ENCODE measurements around the gene MOV10L1.
A peak's percentile ranks its signal among the peaks of the same experiment; 100 is the strongest.

Gene MOV10L1

GRCh38 chr22:50048061-50048765, 41.6 kb upstream of the MOV10L1 start:
- no peak overlapping the region for H2AFZ ChIP-seq (ENCODE audit: low read length)
- DNase-seq (ENCODE audit: low spot score), result no peak
- H2BK5ac ChIP-seq (ENCODE audit: low read length), result no peak overlapping the region
- no peak overlapping the region for H3K14ac ChIP-seq (ENCODE audit: low read length)
- no peak overlapping the region for H3K23ac ChIP-seq (ENCODE audit: low read depth, low read length, poor library complexity)
- H3K27me3 ChIP-seq (ENCODE audit: control insufficient read depth in 3 of 3, insufficient read depth in 3 of 3, low read depth in 1 of 3, low read length in 3 of 3), result peaks cover 0 to 8% (median 0%) of the 10 kb centered on the region in 3 experiments
- no peak overlapping the region for H4K8ac ChIP-seq (ENCODE audit: low read depth, low read length)
- H2BK120ac ChIP-seq (ENCODE audit: low read depth, low read length), result no peak overlapping the region
- no peak overlapping the region for H2AK5ac ChIP-seq (ENCODE audit: low read depth, low read length)
- H3K4ac ChIP-seq (ENCODE audit: low read length), result no peak overlapping the region
- H3K27ac ChIP-seq (replicated peaks; ENCODE audit: low read length), result no peak overlapping the region
- H3K4me3 ChIP-seq (ENCODE audit: low read length in 2 of 2), result no peak overlapping the region
- no peaks in the 10 kb centered on the region for H3K36me3 ChIP-seq (replicated peaks in 1 of 2; ENCODE audit: control insufficient read depth in 2 of 2, insufficient read depth in 2 of 2, low read length in 2 of 2)
- no peak overlapping the region for H3K4me2 ChIP-seq (ENCODE audit: insufficient read depth, low read length, poor library complexity, severe bottlenecking)
- H4K91ac ChIP-seq (ENCODE audit: low read depth, low read length, poor library complexity), result no peak overlapping the region
- peaks cover 4% of the 10 kb centered on the region for H3K79me1 ChIP-seq (ENCODE audit: low read depth, low read length)
- peak overlapping the region; percentile 76 for H3K18ac ChIP-seq (ENCODE audit: low read length)
- H3K4me1 ChIP-seq (ENCODE audit: control insufficient read depth in 2 of 2, insufficient read depth in 1 of 2, low read depth in 1 of 2, low read length in 2 of 2), result peaks cover 0 to 2% of the 10 kb centered on the region in 2 donors
- no peak overlapping the region for H2BK15ac ChIP-seq (ENCODE audit: low read length)
- WGBS, 2 donors (ENCODE audit: extremely low coverage in 2 of 2, insufficient read length in 2 of 2, insufficient replicate concordance in 1 of 2), result no CpG with 5 or more reads among the region's 12 CpGs
- H2BK12ac ChIP-seq (ENCODE audit: low read length), result peak overlapping the region; percentile 90
- H3K9ac ChIP-seq (ENCODE audit: low read depth, low read length, poor library complexity), result no peak overlapping the region
- H3K9me3 ChIP-seq (replicated peaks in 1 of 2; ENCODE audit: control insufficient read depth in 2 of 2, insufficient read depth in 1 of 2, low read depth in 1 of 2, low read length in 2 of 2), result no peaks in the 10 kb centered on the region

- no peak for DNase-seq (ENCODE audit: low spot score)
- Histone ChIP-seq H2BK15ac (ENCODE audit: low read length) (no peak overlapping the region), H3K9ac (ENCODE audit: low read depth, low read length, poor library complexity) (no peak overlapping the region), H2BK5ac (ENCODE audit: low read length) (no peak overlapping the region), H2AFZ (ENCODE audit: low read length) (no peak overlapping the region), H3K4me3 (ENCODE audit: low read length in 2 of 2) (no peak overlapping the region), H2AK5ac (ENCODE audit: low read depth, low read length) (peak overlapping the region; percentile 21), H3K14ac (ENCODE audit: low read length) (peak overlapping the region; percentile 47), H3K9me3 (replicated peaks in 1 of 2; ENCODE audit: control insufficient read depth in 2 of 2, insufficient read depth in 1 of 2, low read depth in 1 of 2, low read length in 2 of 2) (peaks cover 0 to 4% of the 10 kb centered on the region in 2 donors), H3K4me1 (ENCODE audit: control insufficient read depth in 2 of 2, insufficient read depth in 1 of 2, low read depth in 1 of 2, low read length in 2 of 2) (peaks cover 0 to 2% of the 10 kb centered on the region in 2 donors), H4K91ac (ENCODE audit: low read depth, low read length, poor library complexity) (no peak overlapping the region), H3K23ac (ENCODE audit: low read depth, low read length, poor library complexity) (no peak overlapping the region), H3K4ac (ENCODE audit: low read length) (peak overlapping the region; percentile 37), H3K36me3 (replicated peaks in 1 of 2; ENCODE audit: control insufficient read depth in 2 of 2, insufficient read depth in 2 of 2, low read length in 2 of 2) (no peaks in the 10 kb centered on the region), H4K8ac (ENCODE audit: low read depth, low read length) (no peak overlapping the region), H2BK12ac (ENCODE audit: low read length) (no peak overlapping the region), H3K79me1 (ENCODE audit: low read depth, low read length) (peaks cover 4% of the 10 kb centered on the region), H3K18ac (ENCODE audit: low read length) (peak overlapping the region; percentile 76), H3K27me3 (ENCODE audit: control insufficient read depth in 3 of 3, insufficient read depth in 3 of 3, low read depth in 1 of 3, low read length in 3 of 3) (peaks cover 0 to 8% (median 0%) of the 10 kb centered on the region in 3 experiments), H3K27ac (replicated peaks; ENCODE audit: low read length) (no peak overlapping the region), H3K4me2 (ENCODE audit: insufficient read depth, low read length, poor library complexity, severe bottlenecking) (no peak overlapping the region), H2BK120ac (ENCODE audit: low read depth, low read length) (no peak overlapping the region)
- WGBS, 2 donors (ENCODE audit: extremely low coverage in 2 of 2, insufficient read length in 2 of 2, insufficient replicate concordance in 1 of 2), result no CpG with 5 or more reads among the region's 17 CpGs
Observed at GRCh38 chr22:50048836-50049235, 41.0 kb upstream of the MOV10L1 start.

GRCh38 chr22:50049299-50050195, 40.3 kb upstream of the MOV10L1 start:
- H3K14ac ChIP-seq (ENCODE audit: low read length), result peak overlapping the region; percentile 64
- peaks cover 0 to 8% (median 0%) of the 10 kb centered on the region in 3 experiments for H3K27me3 ChIP-seq (ENCODE audit: control insufficient read depth in 3 of 3, insufficient read depth in 3 of 3, low read depth in 1 of 3, low read length in 3 of 3)
- peaks cover 0 to 2% of the 10 kb centered on the region in 2 donors for H3K4me1 ChIP-seq (ENCODE audit: control insufficient read depth in 2 of 2, insufficient read depth in 1 of 2, low read depth in 1 of 2, low read length in 2 of 2)
- H3K9ac ChIP-seq (ENCODE audit: low read depth, low read length, poor library complexity), result peak overlapping the region; percentile 15
- no peak overlapping the region for H4K91ac ChIP-seq (ENCODE audit: low read depth, low read length, poor library complexity)
- peaks cover 4% of the 10 kb centered on the region for H3K79me1 ChIP-seq (ENCODE audit: low read depth, low read length)
- H3K9me3 ChIP-seq (replicated peaks in 1 of 2; ENCODE audit: control insufficient read depth in 2 of 2, insufficient read depth in 1 of 2, low read depth in 1 of 2, low read length in 2 of 2), result peaks cover 0 to 5% of the 10 kb centered on the region in 2 donors
- H2AFZ ChIP-seq (ENCODE audit: low read length), result no peak overlapping the region
- no CpG with 5 or more reads among the region's 36 CpGs for WGBS, 2 donors (ENCODE audit: extremely low coverage in 2 of 2, insufficient read length in 2 of 2, insufficient replicate concordance in 1 of 2)
- no peak overlapping the region for H3K4me2 ChIP-seq (ENCODE audit: insufficient read depth, low read length, poor library complexity, severe bottlenecking)
- peak overlapping the region; percentile 77 for H3K18ac ChIP-seq (ENCODE audit: low read length)
- no peak overlapping the region for H3K23ac ChIP-seq (ENCODE audit: low read depth, low read length, poor library complexity)
- H3K4ac ChIP-seq (ENCODE audit: low read length), result peak overlapping the region; percentile 37
- no peaks in the 10 kb centered on the region for H3K36me3 ChIP-seq (replicated peaks in 1 of 2; ENCODE audit: control insufficient read depth in 2 of 2, insufficient read depth in 2 of 2, low read length in 2 of 2)
- no peak for DNase-seq (ENCODE audit: low spot score)
- no peak overlapping the region for H2BK12ac ChIP-seq (ENCODE audit: low read length)
- H2AK5ac ChIP-seq (ENCODE audit: low read depth, low read length), result no peak overlapping the region
- H4K8ac ChIP-seq (ENCODE audit: low read depth, low read length), result no peak overlapping the region
- H3K4me3 ChIP-seq (ENCODE audit: low read length in 2 of 2), result no peak overlapping the region
- H2BK120ac ChIP-seq (ENCODE audit: low read depth, low read length), result no peak overlapping the region
- H2BK15ac ChIP-seq (ENCODE audit: low read length), result peak overlapping the region; percentile 27
- no peak overlapping the region for H3K27ac ChIP-seq (replicated peaks; ENCODE audit: low read length)
- H2BK5ac ChIP-seq (ENCODE audit: low read length), result no peak overlapping the region

- WGBS, 2 donors (ENCODE audit: extremely low coverage in 2 of 2, insufficient read length in 2 of 2, insufficient replicate concordance in 1 of 2), result no CpG with 5 or more reads among the region's 18 CpGs
- no peak overlapping the region for H3K4ac ChIP-seq (ENCODE audit: low read length)
- H3K9ac ChIP-seq (ENCODE audit: low read depth, low read length, poor library complexity), result no peak overlapping the region
- H3K14ac ChIP-seq (ENCODE audit: low read length), result no peak overlapping the region
- peak overlapping the region; percentile 45 for H2AK5ac ChIP-seq (ENCODE audit: low read depth, low read length)
- H3K79me1 ChIP-seq (ENCODE audit: low read depth, low read length), result peaks cover 2% of the 10 kb centered on the region
- H3K27ac ChIP-seq (replicated peaks; ENCODE audit: low read length), result no peak overlapping the region
- H2BK12ac ChIP-seq (ENCODE audit: low read length), result no peak overlapping the region
- no peaks in the 10 kb centered on the region for H3K36me3 ChIP-seq (replicated peaks in 1 of 2; ENCODE audit: control insufficient read depth in 2 of 2, insufficient read depth in 2 of 2, low read length in 2 of 2)
- no peak overlapping the region for H2BK15ac ChIP-seq (ENCODE audit: low read length)
- no peak overlapping the region for H2BK5ac ChIP-seq (ENCODE audit: low read length)
- H3K23ac ChIP-seq (ENCODE audit: low read depth, low read length, poor library complexity), result no peak overlapping the region
- H4K91ac ChIP-seq (ENCODE audit: low read depth, low read length, poor library complexity), result no peak overlapping the region
- DNase-seq (ENCODE audit: low spot score), result no peak
- H3K9me3 ChIP-seq (replicated peaks in 1 of 2; ENCODE audit: control insufficient read depth in 2 of 2, insufficient read depth in 1 of 2, low read depth in 1 of 2, low read length in 2 of 2), result peaks cover 0 to 5% of the 10 kb centered on the region in 2 donors
- no peak overlapping the region for H4K8ac ChIP-seq (ENCODE audit: low read depth, low read length)
- H2AFZ ChIP-seq (ENCODE audit: low read length), result no peak overlapping the region
- H3K27me3 ChIP-seq (ENCODE audit: control insufficient read depth in 3 of 3, insufficient read depth in 3 of 3, low read depth in 1 of 3, low read length in 3 of 3), result peaks cover 0 to 7% (median 0%) of the 10 kb centered on the region in 3 experiments
- H2BK120ac ChIP-seq (ENCODE audit: low read depth, low read length), result no peak overlapping the region
- H3K4me1 ChIP-seq (ENCODE audit: control insufficient read depth in 2 of 2, insufficient read depth in 1 of 2, low read depth in 1 of 2, low read length in 2 of 2), result peaks cover 0 to 2% of the 10 kb centered on the region in 2 donors
- H3K18ac ChIP-seq (ENCODE audit: low read length), result peak overlapping the region; percentile 64
- H3K4me2 ChIP-seq (ENCODE audit: insufficient read depth, low read length, poor library complexity, severe bottlenecking), result no peak overlapping the region
- H3K4me3 ChIP-seq (ENCODE audit: low read length in 2 of 2), result no peak overlapping the region
Observed at GRCh38 chr22:50051930-50052329, 37.9 kb upstream of the MOV10L1 start.
